GM23338 (cell line): ENCODE results near the gene MYCL.

Experiments used
- EZH2 ChIP-seq: fragments of 200-600 bp; sonication (generic); IDR thresholded peaks from one replicate; pipeline ENCODE4 v1.8.0; 2017; ENCODE audit warnings: antibody characterized with exemption, mild to moderate bottlenecking, low read depth; ENCODE audit not compliant: unreplicated experiment
- POLR2AphosphoS5 ChIP-seq: IDR thresholded peaks from 2 replicates; pipeline ENCODE4 v1.6.1; 2016; ENCODE audit warnings: antibody characterized with exemption, low read depth
- TF ChIP-seq, protein P1 (sequence below), 2 experiments: fragments of 200-600 bp in 1 of 2; sonication (generic) in 1 of 2; conservative IDR thresholded peaks; 2 replicates each; pipeline versions ENCODE4 v1.5.1 to v1.6.1; 2016 to 2017; ENCODE audit warnings: antibody characterized with exemption in 2 of 2, low read depth in 2 of 2, mild to moderate bottlenecking in 2 of 2, moderate library complexity in 1 of 2
- TF ChIP-seq, protein P2 (sequence below): IDR thresholded peaks from 2 replicates; pipeline ENCODE4 v1.6.1; 2016; ENCODE audit warnings: antibody characterized with exemption
- TF ChIP-seq, protein P3 (sequence below): IDR thresholded peaks from one replicate; pipeline ENCODE4 v1.6.1; 2018; ENCODE audit warnings: antibody characterized with exemption; ENCODE audit not compliant: unreplicated experiment

GRCh38 chr1:39877231-39877778 is 24.4 kb downstream of the MYCL start:
- TF ChIP-seq, protein P1, sequence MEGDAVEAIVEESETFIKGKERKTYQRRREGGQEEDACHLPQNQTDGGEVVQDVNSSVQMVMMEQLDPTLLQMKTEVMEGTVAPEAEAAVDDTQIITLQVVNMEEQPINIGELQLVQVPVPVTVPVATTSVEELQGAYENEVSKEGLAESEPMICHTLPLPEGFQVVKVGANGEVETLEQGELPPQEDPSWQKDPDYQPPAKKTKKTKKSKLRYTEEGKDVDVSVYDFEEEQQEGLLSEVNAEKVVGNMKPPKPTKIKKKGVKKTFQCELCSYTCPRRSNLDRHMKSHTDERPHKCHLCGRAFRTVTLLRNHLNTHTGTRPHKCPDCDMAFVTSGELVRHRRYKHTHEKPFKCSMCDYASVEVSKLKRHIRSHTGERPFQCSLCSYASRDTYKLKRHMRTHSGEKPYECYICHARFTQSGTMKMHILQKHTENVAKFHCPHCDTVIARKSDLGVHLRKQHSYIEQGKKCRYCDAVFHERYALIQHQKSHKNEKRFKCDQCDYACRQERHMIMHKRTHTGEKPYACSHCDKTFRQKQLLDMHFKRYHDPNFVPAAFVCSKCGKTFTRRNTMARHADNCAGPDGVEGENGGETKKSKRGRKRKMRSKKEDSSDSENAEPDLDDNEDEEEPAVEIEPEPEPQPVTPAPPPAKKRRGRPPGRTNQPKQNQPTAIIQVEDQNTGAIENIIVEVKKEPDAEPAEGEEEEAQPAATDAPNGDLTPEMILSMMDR (conservative IDR thresholded peaks at IDR 0.05; ENCODE audit: low read depth in 2 of 2), result no peak
- TF ChIP-seq EZH2 (no peak), POLR2AphosphoS5 (no peak)
- TF ChIP-seq, protein P2, sequence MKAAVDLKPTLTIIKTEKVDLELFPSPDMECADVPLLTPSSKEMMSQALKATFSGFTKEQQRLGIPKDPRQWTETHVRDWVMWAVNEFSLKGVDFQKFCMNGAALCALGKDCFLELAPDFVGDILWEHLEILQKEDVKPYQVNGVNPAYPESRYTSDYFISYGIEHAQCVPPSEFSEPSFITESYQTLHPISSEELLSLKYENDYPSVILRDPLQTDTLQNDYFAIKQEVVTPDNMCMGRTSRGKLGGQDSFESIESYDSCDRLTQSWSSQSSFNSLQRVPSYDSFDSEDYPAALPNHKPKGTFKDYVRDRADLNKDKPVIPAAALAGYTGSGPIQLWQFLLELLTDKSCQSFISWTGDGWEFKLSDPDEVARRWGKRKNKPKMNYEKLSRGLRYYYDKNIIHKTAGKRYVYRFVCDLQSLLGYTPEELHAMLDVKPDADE, result no peak
- TF ChIP-seq, protein P3, sequence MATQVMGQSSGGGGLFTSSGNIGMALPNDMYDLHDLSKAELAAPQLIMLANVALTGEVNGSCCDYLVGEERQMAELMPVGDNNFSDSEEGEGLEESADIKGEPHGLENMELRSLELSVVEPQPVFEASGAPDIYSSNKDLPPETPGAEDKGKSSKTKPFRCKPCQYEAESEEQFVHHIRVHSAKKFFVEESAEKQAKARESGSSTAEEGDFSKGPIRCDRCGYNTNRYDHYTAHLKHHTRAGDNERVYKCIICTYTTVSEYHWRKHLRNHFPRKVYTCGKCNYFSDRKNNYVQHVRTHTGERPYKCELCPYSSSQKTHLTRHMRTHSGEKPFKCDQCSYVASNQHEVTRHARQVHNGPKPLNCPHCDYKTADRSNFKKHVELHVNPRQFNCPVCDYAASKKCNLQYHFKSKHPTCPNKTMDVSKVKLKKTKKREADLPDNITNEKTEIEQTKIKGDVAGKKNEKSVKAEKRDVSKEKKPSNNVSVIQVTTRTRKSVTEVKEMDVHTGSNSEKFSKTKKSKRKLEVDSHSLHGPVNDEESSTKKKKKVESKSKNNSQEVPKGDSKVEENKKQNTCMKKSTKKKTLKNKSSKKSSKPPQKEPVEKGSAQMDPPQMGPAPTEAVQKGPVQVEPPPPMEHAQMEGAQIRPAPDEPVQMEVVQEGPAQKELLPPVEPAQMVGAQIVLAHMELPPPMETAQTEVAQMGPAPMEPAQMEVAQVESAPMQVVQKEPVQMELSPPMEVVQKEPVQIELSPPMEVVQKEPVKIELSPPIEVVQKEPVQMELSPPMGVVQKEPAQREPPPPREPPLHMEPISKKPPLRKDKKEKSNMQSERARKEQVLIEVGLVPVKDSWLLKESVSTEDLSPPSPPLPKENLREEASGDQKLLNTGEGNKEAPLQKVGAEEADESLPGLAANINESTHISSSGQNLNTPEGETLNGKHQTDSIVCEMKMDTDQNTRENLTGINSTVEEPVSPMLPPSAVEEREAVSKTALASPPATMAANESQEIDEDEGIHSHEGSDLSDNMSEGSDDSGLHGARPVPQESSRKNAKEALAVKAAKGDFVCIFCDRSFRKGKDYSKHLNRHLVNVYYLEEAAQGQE, result no peak
